IMR-90 (cell line): ENCODE results near the gene TRPM3. TPM values are rescaled to one million over a fixed set of nuclear protein-coding genes. Genes with fewer than 3 reads are reported as not detected.

Source experiments
- ATAC-seq: fragments of 200-7000 bp; cut with Tn5 transposase; 2 replicates; pipeline ENCODE4 v1.9.1; 2020; ENCODE audit warnings: low read depth, mild to moderate bottlenecking, moderate library complexity
- BruUV-seq: library from RNA; stranded (reverse); fragments of 400-500 nt; replicated peaks from 2 replicates; lab custom pipeline; 2021; lab: Mats Ljungman, UMichigan
- CTCF ChIA-PET: fragments of 300-600 bp; formaldehyde crosslinking; extraction: SDS; loops from one replicate; lab custom pipeline; 2021; ENCODE audit warnings: antibody characterized with exemption; lab: Yijun Ruan, JAX
- POLR2A ChIA-PET: fragments of 300-600 bp; sonication (Branson Sonifier 250); formaldehyde crosslinking; loops from one replicate; lab custom pipeline; 2022; ENCODE audit warnings: antibody characterized with exemption; ENCODE audit not compliant: unreplicated experiment; lab: Charles Lee
- DNase-seq: peaks from one replicate; pipeline ENCODE4 v3.0.0; 2013
- H2AFZ ChIP-seq: replicated peaks from 2 replicates; pipeline ENCODE3; 2013; ENCODE audit warnings: low read length, mild to moderate bottlenecking; ENCODE audit not compliant: poor library complexity
- H2AK5ac ChIP-seq: 2 replicates; pipeline ENCODE4 v1.6.1; 2013; ENCODE audit warnings: low read depth, low read length, inconsistent platforms
- H2AK9ac ChIP-seq: replicated peaks from 2 replicates; pipeline ENCODE3; 2013; ENCODE audit warnings: mild to moderate bottlenecking, low read depth, low read length, moderate library complexity; ENCODE audit not compliant: poor library complexity
- H2BK120ac ChIP-seq: 2 replicates; pipeline ENCODE4 v1.6.1; 2013; ENCODE audit warnings: low read depth, low read length, inconsistent platforms
- H2BK15ac ChIP-seq: 3 replicates; pipeline ENCODE4 v1.6.1; 2013; ENCODE audit warnings: low read depth, low read length, inconsistent platforms
- H2BK20ac ChIP-seq: 2 replicates; pipeline ENCODE4 v1.6.1; 2013; ENCODE audit warnings: low read depth, mild to moderate bottlenecking, inconsistent platforms, low read length, moderate library complexity
- H2BK5ac ChIP-seq: 2 replicates; pipeline ENCODE4 v1.6.1; 2013; ENCODE audit warnings: mild to moderate bottlenecking, low read depth, low read length, inconsistent platforms; ENCODE audit not compliant: poor library complexity, severe bottlenecking
- H3K14ac ChIP-seq: replicated peaks from 2 replicates; pipeline ENCODE4 v1.6.1; 2013; ENCODE audit warnings: low read depth, low read length, inconsistent platforms
- H3K18ac ChIP-seq: 2 replicates; pipeline ENCODE4 v1.6.1; 2013; ENCODE audit warnings: low read depth, low read length, control low read depth
- H3K23ac ChIP-seq: 2 replicates; pipeline ENCODE4 v1.6.1; 2013; ENCODE audit warnings: low read depth, low read length, inconsistent platforms
- H3K27ac ChIP-seq: 2 replicates; pipeline ENCODE4 v1.5.1; 2013; ENCODE audit warnings: mild to moderate bottlenecking, control low read depth, low read length; ENCODE audit not compliant: insufficient read depth
- H3K27me3 ChIP-seq: 2 replicates; pipeline ENCODE4 v1.6.1; 2013; ENCODE audit warnings: low read length; ENCODE audit not compliant: control insufficient read depth, insufficient read depth
- H3K36me3 ChIP-seq: 2 replicates; pipeline ENCODE4 v1.6.1; 2013; ENCODE audit warnings: low read length, mixed read lengths; ENCODE audit not compliant: control insufficient read depth, insufficient read depth
- H3K4ac ChIP-seq: 2 replicates; pipeline ENCODE4 v1.6.1; 2013; ENCODE audit warnings: low read depth, low read length, inconsistent platforms
- H3K4me1 ChIP-seq: 2 replicates; pipeline ENCODE4 v1.6.1; 2013; ENCODE audit warnings: low read length, mixed read lengths; ENCODE audit not compliant: control insufficient read depth, insufficient read depth
- H3K4me2 ChIP-seq: 2 replicates; pipeline ENCODE4 v1.6.1; 2013; ENCODE audit warnings: low read depth, mild to moderate bottlenecking, control low read depth, low read length, moderate library complexity
- H3K4me3 ChIP-seq: 2 replicates; pipeline ENCODE4 v1.5.1; 2013; ENCODE audit warnings: low read depth, mild to moderate bottlenecking, control low read depth, low read length, moderate library complexity; ENCODE audit not compliant: insufficient read depth
- H3K56ac ChIP-seq: 2 replicates; pipeline ENCODE4 v1.6.1; 2013; ENCODE audit warnings: low read length, inconsistent platforms; ENCODE audit not compliant: insufficient read depth; ENCODE audit errors: extremely low read depth
- H3K79me1 ChIP-seq, 2 experiments: 2 replicates each; pipeline ENCODE4 v1.6.1; 2013; ENCODE audit warnings: low read length in 2 of 2, inconsistent platforms in 1 of 2, low read depth in 1 of 2
- H3K9ac ChIP-seq: 2 replicates; pipeline ENCODE4 v1.6.1; 2013; ENCODE audit warnings: low read depth, low read length, control low read depth
- H3K9me1 ChIP-seq: 2 replicates; pipeline ENCODE4 v1.6.1; 2013; ENCODE audit warnings: low read length, inconsistent platforms; ENCODE audit not compliant: insufficient read depth
- H3K9me3 ChIP-seq: 2 replicates; pipeline ENCODE4 v1.6.1; 2013; ENCODE audit warnings: low read length; ENCODE audit not compliant: control insufficient read depth, insufficient read depth
- H4K20me1 ChIP-seq: 2 replicates; pipeline ENCODE4 v1.6.1; 2013; ENCODE audit warnings: low read length, inconsistent platforms; ENCODE audit not compliant: insufficient read depth
- H4K5ac ChIP-seq: 2 replicates; pipeline ENCODE4 v1.6.1; 2013; ENCODE audit warnings: mild to moderate bottlenecking, low read depth, low read length, control low read depth
- H4K8ac ChIP-seq, 2 experiments: 2 replicates each; pipeline ENCODE4 v1.6.1; 2013; ENCODE audit warnings: low read depth in 2 of 2, low read length in 2 of 2, control low read depth in 1 of 2, inconsistent platforms in 1 of 2
- H4K91ac ChIP-seq: 2 replicates; pipeline ENCODE4 v1.6.1; 2013; ENCODE audit warnings: low read depth, low read length, inconsistent platforms; ENCODE audit not compliant: insufficient read depth
- BHLHE40 ChIP-seq: fragments of 150-350 bp; IDR thresholded peaks from 2 replicates; pipeline ENCODE4 v1.6.1; 2016; ENCODE audit warnings: mild to moderate bottlenecking, low read depth, low read length
- MXI1 ChIP-seq: IDR thresholded peaks from 2 replicates; pipeline ENCODE4 v1.6.1; 2012; ENCODE audit warnings: low read depth, mild to moderate bottlenecking, low read length, moderate library complexity, borderline replicate concordance
- NFE2L2 ChIP-seq: fragments of 150-350 bp; IDR thresholded peaks from 2 replicates; pipeline ENCODE4 v1.6.1; 2016; ENCODE audit warnings: low read depth, mild to moderate bottlenecking, low read length
- RAD21 ChIP-seq: IDR thresholded peaks from 2 replicates; pipeline ENCODE4 v1.6.1; 2012; ENCODE audit warnings: low read length, improper control_type of control experiment
- USF2 ChIP-seq: fragments of 150-350 bp; IDR thresholded peaks from 2 replicates; pipeline ENCODE4 v1.6.1; 2017; ENCODE audit warnings: mild to moderate bottlenecking, antibody characterized with exemption, low read length, low read depth
- WGBS, 2 experiments: methylation state at CpG; one replicate each; pipeline versions ENCODE4 v1.1.5 to v1.1.7; 2013; ENCODE audit warnings: missing lambda C conversion rate in 2 of 2; ENCODE audit not compliant: insufficient read length in 1 of 2; ENCODE audit errors: extremely low coverage in 2 of 2; 5-methylcytosine and 5-hydroxymethylcytosine counted together
- dilution Hi-C: fragments of 300-500 bp; cut with HindIII; formaldehyde crosslinking; loops from one replicate; pipeline ENCODE4 v1.14.3; 2018; ENCODE audit warnings: low sequenced_read_pairs; ENCODE audit not compliant: unreplicated experiment
- in situ Hi-C: fragments of 300-500 bp; cut with MboI; formaldehyde crosslinking; loops from 3 replicates; pipeline ENCODE4 v1.14.3; 2019; ENCODE audit warnings: low sequenced_read_pairs, inconsistent platforms, mixed read lengths
- intact Hi-C: fragments of 100-400 bp; cut with micrococcal nuclease; formaldehyde crosslinking; loops from 2 replicates; pipeline ENCODE4 v1.10.0; 2022
- polyA plus RNA-seq, 3 experiments: library from polyadenylated mRNA; depleted of rRNA; stranded (reverse); fragments of >200 nt; gene quantifications; 2 replicates each; pipeline ENCODE4 v1.2.3, GENCODE V29; 2012; ENCODE audit warnings: low replicate concordance in 1 of 3
- total RNA-seq: library from RNA; depleted of rRNA; stranded (reverse); fragments of >200 nt; gene quantifications from 2 replicates; pipeline ENCODE4 v1.2.3, GENCODE V29; 2012

The TRPM3 gene
- total and polyA plus RNA-seq, 2 of the 4 experiments (the other 2 are of a cell fraction) = not detected

GRCh38 chr9:70542311-70542931, 579.0 kb downstream of the TRPM3 start:
- H2BK5ac ChIP-seq = no peak overlapping the region
- H3K4me1 ChIP-seq = peaks cover 9% of the 10 kb centered on the region
- no peak overlapping the region for H3K4me2 ChIP-seq
- TF ChIP-seq MXI1 (no peak), NFE2L2 (no peak), RAD21 (no peak), USF2 (no peak), BHLHE40 (no peak)
- no peak for ATAC-seq
- no peak overlapping the region for H2BK20ac ChIP-seq
- no peak overlapping the region for H3K56ac ChIP-seq
- no peak overlapping the region for H3K14ac ChIP-seq
- H4K8ac ChIP-seq = no peak overlapping the region
- in situ Hi-C loops = no loop called here
- no peak overlapping the region for H3K27ac ChIP-seq
- no peaks in the 10 kb centered on the region for H4K20me1 ChIP-seq
- H2AK5ac ChIP-seq = no peak overlapping the region
- ChIA-PET CTCF (no interaction called here), POLR2A (no interaction called here)
- H3K9me1 ChIP-seq = peaks cover 4% of the 10 kb centered on the region
- H3K27me3 ChIP-seq = no peaks in the 10 kb centered on the region
- no CpG with 5 or more reads among the region's 3 CpGs for WGBS, 2 experiments
- dilution Hi-C loops = no loop called here
- no peak overlapping the region for H3K18ac ChIP-seq
- no peak overlapping the region for H3K4me3 ChIP-seq
- no peak overlapping the region for H4K91ac ChIP-seq
- H3K23ac ChIP-seq = 0 out of 2 replicates have a peak overlapping the region, but pooled peaks have one; percentile 2
- H3K36me3 ChIP-seq = no peaks in the 10 kb centered on the region
- no peak for DNase-seq
- BruUV-seq = no TSS peak
- H4K5ac ChIP-seq = no peak overlapping the region
- intact Hi-C loops = no loop called here
- H3K4ac ChIP-seq = no peak overlapping the region
- no peaks in the 10 kb centered on the region for H3K9me3 ChIP-seq
- H3K79me1 ChIP-seq = no peaks in the 10 kb centered on the region
- no peak overlapping the region for H3K9ac ChIP-seq
- H2AK9ac ChIP-seq = no peak overlapping the region
- H2BK120ac ChIP-seq = 0 out of 2 replicates have a peak overlapping the region, but pooled peaks have one; percentile 52
- H2BK15ac ChIP-seq = peak overlapping the region; percentile 11; the same call in 1 of the 3 replicates
- H2AFZ ChIP-seq = no peak overlapping the region
